DMS79 treated with DMSO at 0.1 percent for 48 hours (cell line): ENCODE measurements around the gene RPL18A.
"Not testable (repeated sequence)": the region's sequence is repeated elsewhere in the genome, so short reads cannot be mapped to it uniquely, and the experiment has no call there.

Source experiments
- DNase-seq: peaks from one replicate; lab custom pipeline; 2025; lab: John Stamatoyannopoulos, UW

The RPL18A gene

DNA sequence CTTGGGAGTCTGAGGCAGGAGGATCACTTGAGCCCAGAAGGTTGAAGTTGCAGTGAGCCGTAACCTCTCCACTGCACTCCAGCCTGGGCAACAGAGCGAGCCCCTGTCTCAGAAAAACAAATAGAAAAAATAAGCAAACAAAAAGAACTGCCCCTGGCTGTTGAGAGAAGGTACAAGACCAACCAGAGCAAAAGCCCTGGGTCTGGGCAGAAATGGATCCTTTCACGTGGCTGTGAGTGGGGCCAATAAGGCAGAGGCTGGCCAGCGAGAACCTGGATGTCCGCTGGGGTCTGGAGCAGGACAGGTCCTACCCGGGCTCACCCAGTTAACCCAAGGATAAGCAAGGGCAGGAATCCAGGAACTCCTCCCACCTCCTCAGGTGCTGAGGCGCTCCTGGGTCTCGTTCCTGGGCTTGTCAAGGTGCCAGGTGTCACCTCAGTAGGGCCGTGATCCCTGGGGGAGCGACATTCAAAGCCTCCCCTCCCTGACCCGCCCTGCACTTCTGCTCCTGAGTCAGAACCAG lies 7.3 kb downstream of the RPL18A start:
- peak; percentile 76 for DNase-seq

DNA sequence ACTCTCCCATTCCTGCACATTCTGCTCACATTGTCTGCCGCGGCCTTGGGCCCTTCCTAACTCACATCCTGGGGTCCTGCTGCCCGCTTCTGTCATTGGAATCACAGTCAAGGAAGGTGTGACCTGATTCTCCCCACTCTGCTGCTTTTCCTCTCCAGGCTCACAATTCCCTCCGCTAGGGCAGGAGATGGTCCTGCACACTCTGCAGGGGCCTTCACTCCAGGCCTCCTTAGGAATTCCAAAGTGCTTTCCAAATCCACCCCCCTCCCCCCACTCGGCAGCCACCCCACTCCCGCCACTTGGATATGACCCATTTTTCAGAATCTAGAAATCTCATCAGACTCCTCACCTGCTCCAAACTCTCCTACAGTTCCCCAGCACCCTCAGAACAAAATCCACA lies 9.0 kb downstream of the RPL18A start:
- no peak for DNase-seq

DNA sequence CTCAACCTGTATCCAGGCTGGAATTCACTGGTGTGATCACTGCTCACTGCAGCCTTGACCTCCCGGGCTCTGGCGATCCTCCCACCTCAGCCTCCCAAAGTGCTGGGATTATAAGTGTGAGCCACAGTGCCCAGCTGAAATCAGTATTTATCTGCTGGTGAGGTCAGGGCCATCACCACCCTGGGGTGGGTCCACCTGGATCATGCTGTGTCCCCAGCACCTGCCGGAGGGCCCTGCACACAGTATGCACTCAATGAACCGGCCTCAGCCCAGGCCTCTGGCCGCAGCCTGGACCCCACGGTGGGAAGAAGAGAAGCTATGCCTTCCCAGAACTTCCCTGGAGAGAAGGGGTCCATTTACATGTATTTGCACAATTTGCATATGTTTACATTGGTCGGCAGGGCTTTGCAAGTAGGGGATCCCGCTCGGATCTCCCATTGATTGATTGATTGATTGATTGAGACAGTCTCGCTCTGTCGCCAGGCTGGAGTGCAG lies 9.5 kb downstream of the RPL18A start:
- no peak for DNase-seq

DNA sequence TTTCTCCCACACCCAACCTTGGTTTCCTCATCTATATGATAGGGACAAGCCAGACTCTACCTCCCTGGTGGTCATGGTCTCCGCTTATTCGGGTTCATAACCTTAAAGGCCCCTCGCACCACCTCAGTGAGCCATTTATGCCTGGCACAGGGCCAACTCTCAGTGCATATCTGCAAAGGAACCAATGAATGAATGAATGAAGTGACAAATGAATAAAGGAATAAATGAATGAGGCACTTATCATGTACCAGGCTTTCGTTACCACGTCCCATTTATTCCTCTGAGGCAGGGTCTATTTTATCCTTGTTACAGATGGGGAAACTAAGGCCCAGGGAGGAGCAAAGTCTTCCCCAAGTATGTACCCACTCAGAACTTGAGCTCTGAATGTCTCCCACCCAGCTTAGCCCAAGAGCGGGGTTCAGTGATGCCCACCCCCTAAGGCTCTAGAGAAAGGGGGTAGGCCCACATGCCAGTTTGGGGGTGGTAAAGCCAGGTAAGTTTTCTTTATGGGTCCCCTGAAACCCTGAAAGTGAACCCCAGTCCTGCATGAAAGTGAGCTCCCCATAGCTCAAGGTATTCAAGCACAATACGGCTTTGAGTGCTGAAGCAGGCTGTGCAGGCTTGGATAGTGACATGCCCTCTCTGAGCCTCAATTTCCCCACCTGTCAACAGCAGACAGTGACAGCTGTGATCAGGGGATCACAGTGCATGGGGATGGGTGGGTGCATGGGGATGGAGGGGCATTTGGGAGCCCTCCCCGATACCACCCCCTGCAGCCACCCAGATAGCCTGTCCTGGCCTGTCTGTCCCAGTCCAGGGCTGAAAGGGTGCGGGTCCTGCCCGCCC lies 11.5 kb downstream of the RPL18A start:
- no peak for DNase-seq

DNA sequence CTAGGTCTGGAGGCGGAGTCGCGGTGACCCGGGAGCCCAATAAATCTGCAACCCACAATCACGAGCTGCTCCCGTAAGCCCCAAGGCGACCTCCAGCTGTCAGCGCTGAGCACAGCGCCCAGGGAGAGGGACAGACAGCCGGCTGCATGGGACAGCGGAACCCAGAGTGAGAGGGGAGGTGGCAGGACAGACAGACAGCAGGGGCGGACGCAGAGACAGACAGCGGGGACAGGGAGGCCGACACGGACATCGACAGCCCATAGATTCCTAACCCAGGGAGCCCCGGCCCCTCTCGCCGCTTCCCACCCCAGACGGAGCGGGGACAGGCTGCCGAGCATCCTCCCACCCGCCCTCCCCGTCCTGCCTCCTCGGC lies 12.2 kb downstream of the RPL18A start, which contains the start of gene SLC5A5:
SLC5A5 (plus strand) TSS at position 68 of the 373 bp plus-strand sequence. CDS start 375 bp downstream, outside the sequence.
- peak; percentile 10 for DNase-seq

DNA sequence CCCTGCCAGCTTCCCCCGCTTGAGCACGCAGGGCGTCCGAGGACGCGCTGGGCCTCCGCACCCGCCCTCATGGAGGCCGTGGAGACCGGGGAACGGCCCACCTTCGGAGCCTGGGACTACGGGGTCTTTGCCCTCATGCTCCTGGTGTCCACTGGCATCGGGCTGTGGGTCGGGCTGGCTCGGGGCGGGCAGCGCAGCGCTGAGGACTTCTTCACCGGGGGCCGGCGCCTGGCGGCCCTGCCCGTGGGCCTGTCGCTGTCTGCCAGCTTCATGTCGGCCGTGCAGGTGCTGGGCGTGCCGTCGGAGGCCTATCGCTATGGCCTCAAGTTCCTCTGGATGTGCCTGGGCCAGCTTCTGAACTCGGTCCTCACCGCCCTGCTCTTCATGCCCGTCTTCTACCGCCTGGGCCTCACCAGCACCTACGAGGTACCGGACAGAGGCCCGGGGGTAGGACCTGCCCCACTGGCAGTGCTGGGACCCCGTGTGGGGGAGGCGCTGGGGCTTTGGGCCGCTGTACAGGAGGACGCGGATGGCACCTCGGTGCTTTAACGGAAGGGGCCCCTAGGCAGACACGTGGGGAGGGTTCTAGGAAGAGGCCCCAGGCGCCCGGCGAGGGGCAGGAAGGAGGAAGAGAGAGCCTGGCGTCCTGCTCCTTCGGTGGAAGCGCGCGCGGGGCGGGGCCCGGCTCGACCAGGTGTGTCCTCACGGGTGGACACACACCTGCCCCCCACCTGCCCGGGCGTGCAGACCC lies 12.7 kb downstream of the RPL18A start:
- DNase-seq: no peak

DNA sequence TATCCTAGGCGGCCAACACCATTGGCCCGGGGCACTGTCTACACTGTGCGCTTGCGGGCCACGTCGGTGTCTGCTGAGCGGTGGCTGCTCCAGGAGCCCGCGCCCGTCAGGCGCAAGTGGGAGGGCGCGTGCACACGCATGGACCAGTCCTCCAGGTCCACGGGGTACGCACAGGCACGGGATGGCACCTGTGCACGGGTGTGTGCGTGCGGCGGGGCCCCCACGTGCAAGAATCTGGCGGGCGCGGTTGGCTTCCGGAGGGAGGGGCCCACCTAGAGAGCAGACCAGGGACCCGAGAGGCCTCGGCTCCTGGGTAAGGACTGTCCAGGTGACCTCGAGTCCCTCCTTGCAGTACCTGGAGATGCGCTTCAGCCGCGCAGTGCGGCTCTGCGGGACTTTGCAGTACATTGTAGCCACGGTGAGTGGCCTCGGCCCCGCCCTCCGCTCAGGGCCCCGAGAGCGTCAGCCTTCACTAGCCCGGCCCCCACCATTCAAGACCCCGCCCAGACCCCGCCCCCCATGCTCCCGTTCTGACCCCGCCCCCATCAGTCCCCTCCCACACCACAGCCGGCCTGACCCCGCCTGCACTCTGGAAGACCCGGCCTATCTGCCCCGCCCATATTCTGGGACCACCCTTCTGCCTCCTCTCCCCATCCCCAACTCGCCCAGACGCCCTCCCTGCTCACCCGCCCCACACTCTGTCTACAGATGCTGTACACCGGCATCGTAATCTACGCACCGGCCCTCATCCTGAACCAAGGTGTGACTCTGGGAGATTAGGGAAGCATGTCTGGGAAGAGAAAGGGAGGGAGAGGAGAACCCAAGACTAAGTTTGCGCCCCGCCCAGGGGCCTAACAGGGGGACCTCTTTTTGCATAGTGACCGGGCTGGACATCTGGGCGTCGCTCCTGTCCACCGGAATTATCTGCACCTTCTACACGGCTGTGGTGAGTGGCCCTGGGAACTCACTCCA lies 14.4 kb downstream of the RPL18A start:
- no peak for DNase-seq

DNA sequence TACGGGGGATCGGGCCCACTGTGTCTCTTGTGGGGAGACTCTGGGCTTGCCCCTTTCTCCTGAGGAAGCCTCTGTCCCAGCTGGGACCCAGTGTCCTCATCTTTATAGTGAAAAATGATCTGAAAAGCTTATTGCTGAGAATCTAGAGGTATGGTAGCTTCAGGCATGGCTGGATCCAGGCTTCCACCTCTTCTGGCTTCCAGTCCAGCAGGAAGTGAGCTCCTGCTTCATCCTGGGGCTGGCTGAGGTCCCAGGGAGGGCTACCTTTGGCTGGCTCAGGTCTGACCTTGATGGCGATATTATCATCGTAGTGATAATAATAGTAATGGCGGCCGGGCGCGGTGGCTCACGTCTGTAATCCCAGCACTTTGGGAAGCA lies 15.0 kb downstream of the RPL18A start:
- DNase-seq: no peak

DNA sequence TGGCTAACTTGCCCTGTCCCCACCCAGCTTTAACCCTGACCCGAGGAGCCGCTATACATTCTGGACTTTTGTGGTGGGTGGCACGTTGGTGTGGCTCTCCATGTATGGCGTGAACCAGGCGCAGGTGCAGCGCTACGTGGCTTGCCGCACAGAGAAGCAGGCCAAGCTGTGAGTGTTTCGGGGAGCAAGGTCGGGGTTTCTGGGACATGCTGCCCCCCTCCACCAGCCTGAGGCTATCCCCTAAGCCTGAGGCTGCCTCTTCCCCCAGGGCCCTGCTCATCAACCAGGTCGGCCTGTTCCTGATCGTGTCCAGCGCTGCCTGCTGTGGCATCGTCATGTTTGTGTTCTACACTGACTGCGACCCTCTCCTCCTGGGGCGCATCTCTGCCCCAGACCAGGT lies 18.0 kb downstream of the RPL18A start:
- DNase-seq: no peak

DNA sequence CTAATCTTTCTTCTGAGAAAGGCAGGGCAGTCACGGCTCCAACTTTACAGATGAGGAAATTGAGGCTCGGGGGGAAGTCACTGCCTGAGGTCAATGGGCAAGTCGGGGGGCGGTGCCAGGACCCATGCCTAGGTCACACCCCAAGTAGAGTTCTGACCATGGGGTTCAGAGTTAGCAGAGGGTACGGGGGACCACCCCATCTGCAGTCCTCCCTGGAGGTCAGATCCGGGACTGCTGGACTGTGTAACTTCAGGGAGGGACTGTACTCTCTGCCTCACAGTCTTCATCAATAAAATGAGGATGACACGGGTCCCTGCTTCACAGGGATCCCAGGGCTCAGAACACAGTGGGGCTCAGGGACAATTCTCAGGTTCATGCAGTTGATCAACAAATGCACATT lies 19.8 kb downstream of the RPL18A start:
- DNase-seq: no peak

DNA sequence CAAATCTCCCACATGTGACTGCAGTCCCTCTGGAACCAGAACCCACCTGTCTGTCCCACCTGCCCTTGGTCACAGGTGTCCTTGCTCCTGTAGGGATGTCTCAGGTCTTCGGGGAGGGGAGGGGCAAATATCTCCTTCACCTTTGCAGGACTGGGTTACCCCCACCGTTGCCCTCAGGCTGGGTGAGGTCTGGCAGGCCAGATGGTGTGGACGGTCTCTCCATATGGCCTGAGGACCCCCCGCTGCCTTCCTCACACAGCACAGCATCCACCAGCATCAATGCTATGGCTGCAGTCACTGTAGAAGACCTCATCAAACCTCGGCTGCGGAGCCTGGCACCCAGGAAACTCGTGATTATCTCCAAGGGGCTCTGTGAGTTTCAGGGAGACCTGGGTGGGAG lies 22.0 kb downstream of the RPL18A start:
- DNase-seq: no peak

DNA sequence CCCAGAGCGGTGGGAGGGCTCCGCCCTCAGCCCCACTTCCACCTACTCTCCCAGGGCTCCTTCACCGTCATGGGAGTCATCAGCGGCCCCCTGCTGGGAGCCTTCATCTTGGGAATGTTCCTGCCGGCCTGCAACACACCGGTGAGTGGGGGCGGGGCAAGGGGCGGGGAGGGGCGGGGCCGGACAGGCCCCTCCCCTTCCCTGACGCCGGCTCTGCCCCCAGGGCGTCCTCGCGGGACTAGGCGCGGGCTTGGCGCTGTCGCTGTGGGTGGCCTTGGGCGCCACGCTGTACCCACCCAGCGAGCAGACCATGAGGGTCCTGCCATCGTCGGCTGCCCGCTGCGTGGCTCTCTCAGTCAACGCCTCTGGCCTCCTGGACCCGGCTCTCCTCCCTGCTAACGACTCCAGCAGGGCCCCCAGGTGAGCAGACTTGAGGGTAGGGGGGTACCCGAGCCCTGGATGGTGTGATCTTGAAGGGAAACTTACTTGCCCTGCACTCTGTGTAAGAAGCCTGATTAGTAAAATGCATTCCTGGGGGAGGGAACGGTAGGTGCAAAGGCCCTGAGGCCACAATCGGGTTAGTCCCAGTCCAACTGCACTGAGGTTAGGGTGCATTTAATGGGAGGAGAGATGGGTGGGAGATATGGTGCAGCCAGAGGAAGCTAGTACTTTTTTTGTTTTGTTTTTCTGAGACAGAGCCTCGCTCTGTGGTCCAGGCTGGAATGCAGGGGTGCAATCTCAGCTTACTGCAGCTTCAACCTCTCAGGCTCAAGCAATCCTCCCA lies 24.1 kb downstream of the RPL18A start:
- no peak for DNase-seq

DNA sequence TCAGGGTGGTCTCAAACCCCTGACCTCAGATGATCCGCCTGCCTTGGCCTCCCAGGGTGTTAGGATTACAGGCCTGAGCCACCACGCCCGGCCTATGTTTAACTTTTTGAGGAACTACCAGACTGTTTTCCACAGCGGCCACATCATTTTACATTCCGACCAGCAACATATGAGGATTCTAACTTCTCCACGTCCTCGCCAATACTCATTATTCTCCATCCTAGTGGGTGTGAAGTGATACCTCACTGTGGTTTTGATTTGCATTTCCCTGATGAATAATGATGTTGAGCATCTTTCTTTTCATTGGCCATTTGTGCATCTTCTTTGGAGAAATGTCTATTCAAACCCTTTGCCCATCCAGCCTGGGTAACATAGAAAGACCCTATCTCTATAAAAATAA lies 26.8 kb downstream of the RPL18A start:
- no peak for DNase-seq

DNA sequence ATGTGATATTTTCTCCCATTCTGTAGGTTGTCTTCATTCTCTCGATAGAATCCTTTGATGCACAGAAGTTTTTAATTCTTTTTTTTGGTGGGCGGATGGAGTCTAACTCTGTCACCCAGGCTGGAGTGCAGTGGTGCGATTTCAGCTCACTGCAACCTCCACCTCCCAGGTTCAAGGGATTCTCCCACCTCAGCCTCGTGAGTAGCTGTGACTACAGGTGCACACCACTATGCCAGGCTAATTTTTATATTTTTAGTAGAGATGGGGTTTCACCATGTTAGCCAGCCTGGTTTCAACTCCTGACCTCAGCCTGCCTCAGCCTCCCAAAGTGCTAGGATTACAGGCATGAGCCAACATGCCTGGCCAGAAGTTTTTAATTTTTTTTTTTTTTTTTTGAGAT lies 27.5 kb downstream of the RPL18A start:
- not testable (repeated sequence) for DNase-seq

DNA sequence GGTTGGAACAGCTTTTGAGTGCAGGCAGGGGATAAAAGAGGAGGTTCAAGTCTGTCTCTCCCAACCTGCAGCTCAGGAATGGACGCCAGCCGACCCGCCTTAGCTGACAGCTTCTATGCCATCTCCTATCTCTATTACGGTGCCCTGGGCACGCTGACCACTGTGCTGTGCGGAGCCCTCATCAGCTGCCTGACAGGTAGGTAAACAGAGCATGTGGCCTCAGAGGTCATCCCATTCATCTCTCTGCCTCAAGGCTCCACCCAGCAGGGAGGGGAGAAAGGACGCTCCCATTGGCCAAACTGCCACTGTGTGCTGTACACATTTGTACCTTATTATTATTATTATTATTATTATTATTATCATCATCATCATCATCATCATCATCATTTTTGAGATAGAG lies 28.6 kb downstream of the RPL18A start:
- no peak for DNase-seq

DNA sequence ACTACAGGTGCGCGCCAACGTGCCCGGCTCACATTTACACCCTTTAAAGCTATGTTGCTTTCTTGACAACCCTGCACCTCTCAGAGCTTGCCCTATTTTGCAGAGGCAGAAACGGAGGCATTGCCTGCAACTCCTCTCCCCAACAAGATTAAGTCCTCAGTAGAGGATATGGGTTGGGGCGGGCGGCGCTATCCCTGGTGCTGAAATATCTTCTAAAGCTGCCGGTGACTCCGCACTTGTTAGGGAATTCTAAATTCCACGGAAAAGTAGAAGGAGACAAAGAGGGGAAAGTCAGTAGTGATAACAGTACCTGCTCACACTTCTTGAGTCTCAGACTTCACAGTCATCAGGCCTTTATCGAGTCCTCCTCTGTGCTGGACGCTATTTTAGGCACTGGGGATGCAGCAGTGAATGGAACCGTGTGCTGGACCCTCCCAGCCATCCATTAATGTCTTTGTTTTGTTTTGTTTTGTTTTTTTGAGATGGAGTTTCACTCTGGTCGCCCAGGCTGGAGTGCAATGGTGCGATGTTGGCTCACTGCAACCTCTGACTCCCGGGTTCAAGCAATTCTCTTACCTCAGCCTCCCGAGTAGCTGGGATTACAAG lies 30.0 kb downstream of the RPL18A start:
- no peak for DNase-seq

DNA sequence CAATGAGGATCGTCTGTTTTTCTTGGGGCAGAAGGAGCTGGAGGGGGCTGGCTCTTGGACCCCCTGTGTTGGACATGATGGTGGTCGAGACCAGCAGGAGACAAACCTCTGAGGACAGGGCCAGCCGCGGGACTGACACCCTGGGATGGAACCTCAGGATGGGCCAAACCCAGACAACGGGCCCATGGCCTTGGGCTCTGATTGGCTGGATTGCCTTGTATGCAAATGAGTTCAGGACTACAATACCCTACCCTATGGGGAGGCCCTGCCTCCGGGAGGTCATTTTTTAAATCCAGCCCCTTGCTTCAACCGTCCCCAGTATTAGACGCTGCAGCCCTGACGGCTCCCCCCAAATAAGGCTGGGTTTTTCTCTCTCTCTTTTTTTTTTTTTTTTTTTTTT lies 34.1 kb downstream of the RPL18A start:
- no peak for DNase-seq

DNA sequence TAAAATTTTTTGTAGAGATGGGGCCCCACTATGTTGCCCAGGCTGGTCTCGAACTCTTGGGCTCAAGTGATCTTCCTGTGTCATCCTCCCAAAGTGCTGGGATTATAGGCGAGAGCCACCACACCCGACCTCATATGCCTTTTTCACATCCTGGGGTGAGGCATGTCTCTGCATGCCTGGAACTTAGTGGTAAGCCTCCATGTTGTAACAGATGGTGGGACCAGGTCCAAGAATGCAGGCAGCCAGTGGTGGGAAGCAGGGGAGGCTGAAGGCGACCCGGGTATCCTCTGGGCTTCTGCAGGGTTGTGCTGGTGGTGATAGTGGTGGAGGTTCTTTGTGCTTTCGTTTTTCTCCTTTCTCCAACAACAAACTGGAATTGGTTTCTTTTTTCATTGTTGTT lies 43.0 kb downstream of the RPL18A start:
- DNase-seq: peak; percentile 19

DNA sequence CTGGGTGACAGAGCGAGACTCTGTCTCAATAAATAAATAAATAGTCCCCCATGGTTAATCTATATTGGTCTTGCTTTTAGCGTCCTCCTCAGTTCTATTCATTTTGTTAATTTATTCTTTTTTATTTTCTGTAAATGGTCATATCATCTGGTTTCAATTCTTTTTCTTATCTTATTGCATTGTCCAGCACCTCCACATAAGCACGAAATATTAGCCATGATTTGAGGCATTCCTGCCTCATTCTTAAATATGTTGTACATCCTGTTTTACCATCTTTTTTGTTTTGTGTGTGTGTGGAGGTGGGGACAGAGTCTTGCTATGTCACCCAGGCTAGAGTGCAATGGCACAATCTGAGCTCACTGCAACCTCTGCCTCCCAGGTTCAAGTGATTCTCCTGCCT lies 48.5 kb downstream of the RPL18A start:
- no peak for DNase-seq

DNA sequence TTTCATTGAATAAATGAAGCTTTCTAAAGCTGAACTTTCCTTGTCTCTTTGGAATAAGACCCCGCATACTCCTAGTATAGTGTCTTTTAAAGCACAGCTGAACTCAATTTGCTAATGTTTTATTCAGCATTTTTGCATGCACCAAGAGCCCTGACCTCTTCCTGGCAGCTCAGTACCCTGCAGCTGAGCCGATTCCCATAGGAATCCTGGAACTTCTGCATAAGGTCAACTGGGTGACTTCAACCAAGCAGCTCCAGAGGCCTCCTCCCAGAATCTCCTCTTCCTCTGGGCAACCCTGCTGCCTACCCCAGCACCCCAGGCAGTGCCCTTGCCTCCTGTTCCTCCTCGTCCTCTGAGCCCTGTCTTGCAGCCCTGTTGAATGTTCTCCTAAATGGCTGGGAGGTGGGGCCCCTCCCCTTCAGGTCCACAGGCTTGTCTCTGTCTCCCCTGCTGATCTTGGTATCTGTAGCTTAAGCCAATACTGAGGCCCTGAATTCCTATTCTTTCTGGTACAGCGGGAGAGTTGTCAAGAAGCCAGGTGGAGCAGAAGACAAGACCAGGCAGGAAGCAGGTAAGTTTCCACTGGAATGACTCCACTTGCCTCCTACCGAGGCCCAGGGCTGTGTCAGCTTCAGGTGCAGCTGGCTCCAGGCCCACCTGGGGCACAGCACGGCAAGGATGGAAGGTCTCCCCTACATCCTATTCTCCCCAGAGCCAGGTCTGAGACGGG lies 49.5 kb downstream of the RPL18A start:
- DNase-seq: no peak
